HepG2 (cell line): ENCODE data around the gene COPS8. TPM values are rescaled to one million over a fixed set of nuclear protein-coding genes. Genes with fewer than 3 reads are reported as not detected.

Experiments
- AFF4 ChIP-seq: sonication (generic); formaldehyde crosslinking; IDR thresholded peaks from 2 replicates; pipeline ENCODE4 v1.4.0; 2020; ENCODE audit warnings: missing genetic modification reagents
- CEBPB ChIP-seq: IDR thresholded peaks from 2 replicates; pipeline ENCODE4 v1.6.1; 2011; ENCODE audit warnings: low read depth, low read length, improper control_type of control experiment, borderline replicate concordance
- HMGXB4 ChIP-seq, 2 experiments: sonication (generic) in 1 of 2; formaldehyde crosslinking in 1 of 2; IDR thresholded peaks; 2 replicates each; pipeline versions ENCODE4 v1.4.0 to v1.6.1; 2018 to 2020; ENCODE audit warnings: missing genetic modification reagents in 2 of 2, borderline replicate concordance in 1 of 2, low read depth in 1 of 2, mild to moderate bottlenecking in 1 of 2, missing biosample characterization in 1 of 2
- MYNN ChIP-seq: sonication (generic); formaldehyde crosslinking; IDR thresholded peaks from 2 replicates; pipeline ENCODE4 v1.4.0; 2020; ENCODE audit warnings: mild to moderate bottlenecking, low read depth, missing genetic modification reagents
- MYPOP ChIP-seq: sonication (generic); formaldehyde crosslinking; IDR thresholded peaks from 2 replicates; pipeline ENCODE4 v1.8.1; 2023; ENCODE audit warnings: mild to moderate bottlenecking, moderate library complexity, missing genetic modification reagents
- NCOA1 ChIP-seq: sonication (generic); formaldehyde crosslinking; IDR thresholded peaks from 2 replicates; pipeline ENCODE4 v1.9.0; 2021; ENCODE audit warnings: missing genetic modification reagents
- PBX3 ChIP-seq: sonication (generic); formaldehyde crosslinking; IDR thresholded peaks from 2 replicates; pipeline ENCODE4 v1.8.1; 2023; ENCODE audit warnings: missing genetic modification reagents, inconsistent platforms, borderline replicate concordance
- ZFP36 ChIP-seq: fragments of 150-350 bp; IDR thresholded peaks from 2 replicates; pipeline ENCODE4 v1.6.1; 2018; ENCODE audit warnings: borderline replicate concordance, low read length, low read depth; ENCODE audit not compliant: partially characterized antibody
- ZGPAT ChIP-seq: IDR thresholded peaks from 2 replicates; pipeline ENCODE4 v1.6.1; 2016; ENCODE audit warnings: mild to moderate bottlenecking
- ZNF513 ChIP-seq: sonication (generic); formaldehyde crosslinking; conservative IDR thresholded peaks from 2 replicates; pipeline ENCODE4 v1.5.0; 2020; ENCODE audit warnings: missing genetic modification reagents
- ZNF670 ChIP-seq: sonication (generic); formaldehyde crosslinking; IDR thresholded peaks from 2 replicates; pipeline ENCODE4 v1.8.0; 2022; ENCODE audit warnings: mild to moderate bottlenecking, missing genetic modification reagents, borderline replicate concordance
- ZNF772 ChIP-seq: sonication (generic); formaldehyde crosslinking; IDR thresholded peaks from 2 replicates; pipeline ENCODE4 v1.5.0; 2020; ENCODE audit warnings: mild to moderate bottlenecking, missing genetic modification reagents
- polyA plus RNA-seq, 8 experiments: library from polyadenylated mRNA; depleted of rRNA in 3 of 8; stranded (reverse) in 7 of 8; unstranded in 1 of 8; fragments of >200 nt; fragmentation: Illumina TruSeq in 4 of 8; extraction: Trizol in 4 of 8; gene quantifications; 2 replicates each; pipeline versions ENCODE4 v1.2.1 to v1.2.3, GENCODE V29; 2011 to 2016; ENCODE audit warnings: low read depth in 4 of 8, missing spikeins in 1 of 8, mixed read lengths in 1 of 8; ENCODE audit not compliant: insufficient read depth in 1 of 8
- total RNA-seq, 5 experiments: library from RNA; depleted of rRNA; stranded (reverse); fragments of >200 nt; fragmentation: Illumina TruSeq; extraction: Trizol; gene quantifications; 2 replicates each; pipeline ENCODE4 v1.2.3, GENCODE V29; 2016; ENCODE audit warnings: low read depth in 1 of 5

Gene COPS8
- total and polyA plus RNA-seq, 2 of the 13 experiments (the other 11 are each of a cell fraction or from before 2014, with no cell fraction given): 86.3 to 96.6 TPM

GRCh38 chr2:237085248-237086221, at the start of gene COPS8 (continued):
- TF ChIP-seq ZNF513: no peak
- TF ChIP-seq MYPOP: peak; percentile 69; the same call in 1 of the 2 replicates
- peak; percentile 99 for TF ChIP-seq ZGPAT
- TF ChIP-seq AFF4 (CRISPR knock-in tag): no peak; the same call in 1 of the 2 replicates
- TF ChIP-seq ZNF670 (CRISPR knock-in tag): peak; percentile 93
- TF ChIP-seq PBX3: peak; percentile 34; the same call in 1 of the 2 replicates
- peak; percentile 95; the same call in 1 of the 2 replicates for TF ChIP-seq NCOA1 (CRISPR knock-in tag)
- no peak; the same call in 1 of the 2 replicates for TF ChIP-seq MYNN (CRISPR knock-in tag)
- peak; percentile 90 to 99 for TF ChIP-seq HMGXB4 (CRISPR knock-in tag; IDR thresholded peaks at IDR 0.05; ENCODE audit: borderline replicate concordance in 1 of 2, low read depth in 1 of 2)
- TF ChIP-seq CEBPB: no peak
- peak; percentile 89 for TF ChIP-seq ZNF772
- no peak for TF ChIP-seq ZFP36
